Ishikawa (cell line): Measurements from ENCODE around the gene DROSHA.

Experiments
- EP300 ChIP-seq: IDR thresholded peaks from 2 replicates; pipeline ENCODE4 v1.6.1; 2012; ENCODE audit warnings: borderline replicate concordance
- FOXM1 ChIP-seq: IDR thresholded peaks from 2 replicates; pipeline ENCODE4 v1.6.1; 2012; ENCODE audit warnings: low read depth, borderline replicate concordance
- MAX ChIP-seq: IDR thresholded peaks from 2 replicates; pipeline ENCODE4 v1.6.1; 2012
- USF1 ChIP-seq: IDR thresholded peaks from 2 replicates; pipeline ENCODE4 v1.6.1; 2012

GRCh38 chr5:31568302-31568835 is 36.5 kb upstream of the DROSHA start:
- TF ChIP-seq USF1 (no peak), FOXM1 (no peak), MAX (no peak), EP300 (no peak)
